ENCODE measurements around the gene ADSL.
"Not testable (repeated sequence)": the region's sequence is repeated elsewhere in the genome, so short reads cannot be mapped to it uniquely, and the experiment has no call there.

Gene ADSL

GRCh38 chr22:40346185-40347118, at the start of gene ADSL:
Gene ADSL (plus strand): TSS chr22:40346500. CDS start chr22:40346559, 59 bp downstream.
- peak; percentile 84 for DNase-seq (ENCODE audit: low spot score)

- no peak for DNase-seq (ENCODE audit: low spot score)
Measured at GRCh38 chr22:40300316-40300715, 46.0 kb upstream of the ADSL start.

DNA sequence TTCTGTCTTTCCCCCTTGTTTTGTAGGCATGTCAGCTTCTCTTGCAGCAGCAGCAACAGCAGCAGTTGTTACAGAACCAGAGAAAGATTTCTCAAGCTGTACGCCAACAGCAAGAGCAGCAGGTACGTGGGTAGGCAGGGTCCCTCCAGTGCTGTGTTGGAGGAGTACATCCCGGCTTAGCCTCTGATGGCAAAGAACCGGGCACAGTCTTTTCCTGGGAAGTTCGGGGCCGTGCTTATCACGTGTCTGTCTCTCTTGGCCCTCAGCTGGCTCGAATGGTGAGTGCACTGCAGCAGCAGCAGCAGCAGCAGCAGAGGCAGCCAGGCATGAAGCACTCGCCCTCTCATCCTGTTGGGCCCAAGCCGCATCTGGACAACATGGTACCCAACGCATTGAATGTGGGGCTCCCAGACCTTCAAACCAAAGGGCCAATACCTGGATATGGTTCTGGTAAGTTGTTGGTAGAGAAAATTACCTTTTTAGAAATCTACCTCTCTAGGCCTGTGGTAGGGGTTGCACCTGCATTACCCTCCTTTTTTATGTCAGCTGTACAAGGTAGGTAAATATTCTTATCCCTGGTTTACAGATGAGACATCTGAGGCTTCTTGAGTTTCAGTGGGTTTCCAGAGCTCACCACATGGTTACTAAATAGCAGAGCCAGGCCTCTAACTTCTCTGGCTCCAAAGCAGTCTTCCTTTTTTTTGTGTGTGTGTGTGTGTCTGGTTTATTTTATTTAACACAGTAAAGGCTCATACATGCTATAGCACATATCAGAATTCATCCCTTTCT, 45.2 kb upstream of the ADSL start:
- DNase-seq (ENCODE audit: low spot score) = no peak

GRCh38 chr22:40302149-40302548, 44.2 kb upstream of the ADSL start:
- no peak for DNase-seq (ENCODE audit: low spot score)

GRCh38 chr22:40305625-40306024, 40.7 kb upstream of the ADSL start:
- DNase-seq (ENCODE audit: low spot score) = no peak

DNA sequence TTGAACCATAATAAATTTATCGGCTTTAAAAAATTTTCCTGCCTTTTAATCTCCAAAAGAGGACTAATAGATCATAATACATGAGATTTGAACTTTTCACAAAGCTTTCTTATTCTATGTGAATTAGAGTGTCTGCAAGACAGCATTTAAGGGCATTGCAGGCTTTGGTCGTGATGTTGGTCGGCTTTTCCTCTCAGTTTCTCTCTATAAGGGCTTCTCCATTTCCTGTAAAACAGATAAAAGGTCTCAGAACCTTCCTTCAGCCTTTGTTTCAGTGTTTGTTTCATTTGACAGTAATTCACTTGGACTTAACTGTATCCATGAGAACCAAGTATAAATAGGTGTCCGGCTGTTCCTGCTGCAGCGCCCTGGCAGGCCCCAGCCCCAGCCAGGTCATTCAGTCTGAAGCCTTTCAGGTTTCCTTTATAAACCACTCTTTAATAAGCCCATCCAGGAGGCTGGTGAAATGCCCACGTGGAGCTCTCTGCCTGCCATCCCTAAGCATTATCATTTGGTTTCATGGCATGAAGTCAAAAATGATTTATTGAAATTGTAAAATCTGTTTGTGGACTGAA, 37.2 kb upstream of the ADSL start:
- no peak for DNase-seq (ENCODE audit: low spot score)

- DNase-seq (ENCODE audit: low spot score) = no peak
Measured at GRCh38 chr22:40309631-40310030, 36.7 kb upstream of the ADSL start.

DNA sequence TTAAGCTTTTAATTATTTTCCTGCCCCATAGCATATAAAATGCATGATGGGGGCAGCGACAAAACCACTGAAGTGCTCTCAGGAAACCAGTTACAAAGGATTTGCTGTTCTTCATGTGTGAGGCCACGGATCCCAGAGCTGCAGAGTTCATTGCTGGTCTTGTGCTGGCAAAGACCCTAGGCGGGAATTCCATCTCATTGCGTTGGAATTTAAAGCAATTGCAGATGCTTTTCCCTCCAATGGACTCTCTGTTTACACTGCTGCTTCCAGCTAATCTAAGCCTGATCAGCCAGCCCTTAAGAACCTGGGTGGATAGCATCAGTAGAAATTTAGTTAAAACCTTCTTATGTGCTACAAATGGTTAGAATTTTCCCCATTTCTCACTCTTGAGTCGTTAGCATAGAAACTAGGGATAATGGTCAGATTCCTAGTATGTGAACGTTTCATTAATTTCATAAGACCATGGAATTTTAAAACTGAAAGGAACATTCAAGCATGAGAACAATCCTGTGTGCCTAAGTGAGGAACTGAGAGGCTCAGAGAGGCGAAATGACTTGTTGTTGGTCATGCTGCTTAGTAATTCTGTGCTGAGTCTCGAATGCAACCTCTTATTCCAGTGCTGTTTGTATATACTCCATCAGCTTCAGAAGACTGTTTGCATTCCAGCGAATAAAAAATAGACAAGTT, 36.1 kb upstream of the ADSL start:
- no peak for DNase-seq (ENCODE audit: low spot score)

DNA sequence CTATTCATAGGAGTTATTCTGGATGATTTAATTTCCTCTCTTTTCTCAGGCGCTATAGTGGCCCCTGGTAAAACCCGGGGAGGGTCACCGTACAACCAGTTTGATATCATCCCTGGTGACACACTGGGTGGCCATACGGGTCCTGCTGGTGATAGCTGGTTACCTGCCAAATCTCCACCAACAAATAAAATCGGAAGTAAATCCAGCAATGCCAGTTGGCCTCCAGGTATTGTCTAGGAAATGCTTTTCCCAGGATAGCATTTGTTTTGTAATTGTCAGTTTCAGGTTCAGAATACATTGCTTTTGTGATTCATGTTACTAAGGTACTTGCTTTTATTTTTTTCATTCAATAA, 35.6 kb upstream of the ADSL start:
- no peak for DNase-seq (ENCODE audit: low spot score)

GRCh38 chr22:40311646-40312045, 34.7 kb upstream of the ADSL start:
- DNase-seq (ENCODE audit: low spot score) = not testable (repeated sequence)

- no peak for DNase-seq (ENCODE audit: low spot score)
Measured at GRCh38 chr22:40312050-40312449, 34.2 kb upstream of the ADSL start.

DNA sequence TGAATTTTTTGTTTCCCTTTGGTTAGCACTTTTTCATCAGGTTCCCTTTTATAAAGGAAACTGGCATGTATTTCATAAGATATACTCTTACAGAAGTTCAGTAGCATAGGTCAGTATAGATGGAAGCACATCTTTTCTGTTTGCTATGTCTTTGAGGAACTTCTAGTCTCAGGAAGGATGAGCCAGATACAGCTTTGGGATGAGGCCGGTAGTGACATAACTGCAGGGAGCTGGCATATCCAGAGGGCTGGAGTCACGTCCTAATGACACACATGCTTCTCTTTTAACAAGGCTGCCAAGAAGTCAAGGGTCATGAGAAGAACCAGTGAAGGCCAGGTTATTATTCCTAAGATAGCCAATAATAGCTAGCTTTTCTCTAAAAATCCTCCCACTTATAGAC, 33.3 kb upstream of the ADSL start:
- no peak for DNase-seq (ENCODE audit: low spot score)

DNA sequence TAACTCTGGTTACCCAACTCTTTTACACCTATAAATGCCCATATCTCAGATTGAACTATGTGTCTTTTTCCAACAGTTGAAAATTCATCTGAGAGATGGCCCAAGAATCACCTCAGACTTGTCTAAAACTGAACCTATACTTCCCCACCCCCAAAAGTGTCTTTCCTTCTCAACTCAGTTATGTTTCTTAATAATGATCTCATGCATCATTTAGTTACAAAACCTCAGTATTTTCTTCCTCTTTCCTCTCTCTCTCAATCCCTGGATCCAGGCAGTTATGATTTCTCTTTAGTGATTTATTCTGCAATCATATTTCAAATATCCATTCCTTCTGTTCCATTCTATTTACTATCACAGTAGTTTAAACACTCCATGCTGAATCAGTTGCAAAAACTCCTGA, 32.3 kb upstream of the ADSL start:
- no peak for DNase-seq (ENCODE audit: low spot score)

- DNase-seq (ENCODE audit: low spot score) = no peak
Measured at GRCh38 chr22:40320687-40321086, 25.6 kb upstream of the ADSL start.

DNA sequence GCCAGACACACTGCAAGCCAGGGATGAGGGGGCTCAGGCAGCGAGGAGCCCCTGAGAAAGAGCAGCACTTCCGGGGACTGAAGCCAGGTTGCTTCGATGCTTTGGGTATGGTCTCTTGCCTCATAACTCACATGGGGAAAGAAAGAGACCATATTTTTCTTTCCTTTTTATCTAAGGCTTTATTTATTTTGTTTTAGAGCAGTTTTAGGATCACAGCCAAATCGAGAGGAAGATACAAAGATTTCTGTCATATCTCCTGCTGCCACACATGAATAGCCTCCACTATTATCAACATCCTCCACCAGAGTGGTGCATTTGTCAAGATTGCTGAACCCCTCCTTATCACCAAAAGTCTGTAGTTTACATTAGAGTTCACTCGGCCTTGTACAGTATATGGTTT, 24.3 kb upstream of the ADSL start:
- DNase-seq (ENCODE audit: low spot score) = no peak

GRCh38 chr22:40322818-40323447, 23.4 kb upstream of the ADSL start:
- DNase-seq (ENCODE audit: low spot score) = no peak

- DNase-seq (ENCODE audit: low spot score) = no peak
Measured at GRCh38 chr22:40323681-40324171, 22.6 kb upstream of the ADSL start.

- no peak for DNase-seq (ENCODE audit: low spot score)
Measured at GRCh38 chr22:40324468-40325305, 21.6 kb upstream of the ADSL start.

DNA sequence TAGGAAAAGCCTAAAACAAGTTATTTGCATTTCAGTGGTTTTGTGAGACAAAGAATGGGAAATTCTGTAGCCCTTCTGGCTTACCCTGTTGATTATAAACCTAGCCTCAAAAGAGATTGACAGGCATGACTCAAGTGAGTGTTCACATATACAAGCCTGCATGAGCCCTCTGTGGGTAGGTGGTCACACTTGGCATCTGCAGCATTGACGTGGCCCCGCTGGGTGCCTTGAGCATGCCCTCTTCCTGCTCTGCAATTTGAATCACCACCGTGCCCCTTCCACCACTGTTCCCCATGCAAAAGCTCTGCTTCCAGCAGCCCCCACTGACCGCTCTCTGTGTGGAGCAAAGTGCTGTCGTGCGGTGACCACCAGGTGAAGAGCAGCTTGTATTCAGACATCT, 21.0 kb upstream of the ADSL start:
- no peak for DNase-seq (ENCODE audit: low spot score)

DNA sequence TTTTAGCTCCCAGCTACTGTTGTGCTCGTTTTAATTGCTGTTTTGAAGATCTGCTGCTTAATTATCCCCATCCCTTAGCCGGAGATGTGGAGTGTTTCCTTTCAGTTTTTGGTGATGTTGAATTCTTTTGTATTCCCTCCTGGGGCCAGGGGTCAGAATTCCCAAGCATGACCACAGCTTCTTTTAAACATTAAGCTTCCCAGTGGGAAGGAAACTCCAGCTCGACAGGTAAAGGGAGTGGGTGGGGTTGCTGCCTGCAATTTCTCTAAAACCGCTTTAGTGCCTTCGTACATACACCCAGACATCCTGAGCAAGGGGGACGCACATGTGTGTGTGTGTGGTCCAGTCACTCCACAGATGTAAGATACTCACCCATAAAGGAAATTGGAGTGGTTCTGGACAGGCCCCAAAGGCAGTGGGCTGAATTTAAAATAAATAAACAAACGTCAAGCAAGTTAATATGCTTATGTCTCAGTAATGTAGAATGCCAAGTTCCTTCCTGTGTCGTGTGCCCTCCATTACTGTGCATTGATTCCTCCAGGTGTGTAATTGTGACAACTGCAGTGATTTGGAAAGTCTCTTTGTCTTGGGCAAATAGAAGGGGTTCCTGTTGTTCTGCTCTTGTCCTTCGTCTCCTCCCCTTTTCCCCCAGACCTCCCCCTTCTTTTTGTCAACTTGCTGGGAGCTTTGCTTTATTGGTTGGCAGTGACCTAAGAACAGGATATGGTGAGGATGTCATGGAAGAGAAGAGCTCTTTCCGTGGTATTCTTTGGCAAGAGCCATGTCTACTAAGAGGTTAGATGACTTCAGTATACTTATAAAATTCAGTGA, 19.2 kb upstream of the ADSL start:
- DNase-seq (ENCODE audit: low spot score) = no peak

Measured in putamen (tissue), 1 donor.